ENCODE data around the gene THBS3.

DNA sequence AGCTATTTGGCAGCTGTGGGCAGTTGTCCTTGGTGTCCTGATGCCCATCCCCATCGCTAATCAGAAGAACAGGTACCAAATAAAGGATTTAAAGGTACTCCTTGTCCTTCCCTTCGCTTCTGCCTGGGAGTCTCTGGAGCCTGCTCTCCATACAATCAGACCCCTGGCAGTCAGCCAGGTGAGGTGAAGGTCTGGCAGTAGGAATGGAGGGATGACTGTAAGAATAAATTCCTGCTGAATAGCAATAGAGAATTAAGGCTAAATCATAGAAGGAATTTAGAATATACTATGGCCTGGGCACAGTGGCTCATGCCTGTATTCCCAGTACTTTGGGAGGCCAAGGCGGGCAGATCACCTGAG lies 9.2 kb downstream of the THBS3 start:
- TF ChIP-seq, protein P1, sequence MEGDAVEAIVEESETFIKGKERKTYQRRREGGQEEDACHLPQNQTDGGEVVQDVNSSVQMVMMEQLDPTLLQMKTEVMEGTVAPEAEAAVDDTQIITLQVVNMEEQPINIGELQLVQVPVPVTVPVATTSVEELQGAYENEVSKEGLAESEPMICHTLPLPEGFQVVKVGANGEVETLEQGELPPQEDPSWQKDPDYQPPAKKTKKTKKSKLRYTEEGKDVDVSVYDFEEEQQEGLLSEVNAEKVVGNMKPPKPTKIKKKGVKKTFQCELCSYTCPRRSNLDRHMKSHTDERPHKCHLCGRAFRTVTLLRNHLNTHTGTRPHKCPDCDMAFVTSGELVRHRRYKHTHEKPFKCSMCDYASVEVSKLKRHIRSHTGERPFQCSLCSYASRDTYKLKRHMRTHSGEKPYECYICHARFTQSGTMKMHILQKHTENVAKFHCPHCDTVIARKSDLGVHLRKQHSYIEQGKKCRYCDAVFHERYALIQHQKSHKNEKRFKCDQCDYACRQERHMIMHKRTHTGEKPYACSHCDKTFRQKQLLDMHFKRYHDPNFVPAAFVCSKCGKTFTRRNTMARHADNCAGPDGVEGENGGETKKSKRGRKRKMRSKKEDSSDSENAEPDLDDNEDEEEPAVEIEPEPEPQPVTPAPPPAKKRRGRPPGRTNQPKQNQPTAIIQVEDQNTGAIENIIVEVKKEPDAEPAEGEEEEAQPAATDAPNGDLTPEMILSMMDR (IDR thresholded peaks at IDR 0.05) = no peak
- no peak for TF ChIP-seq POLR2A (IDR thresholded peaks at IDR 0.05)
